GM12878 (cell line): Measurements from ENCODE around the gene CREB3L1. TPM values are rescaled to one million over a fixed set of nuclear protein-coding genes. Genes with fewer than 3 reads are reported as not detected.

Experiments
- ATAC-seq: fragments of 200-7000 bp; cut with Tn5 transposase; 3 replicates; pipeline ENCODE4 v1.9.1; 2020; ENCODE audit warnings: mild to moderate bottlenecking, moderate library complexity
- BruUV-seq: library from RNA; stranded (reverse); fragments of 400-500 nt; replicated peaks from 2 replicates; lab custom pipeline; 2021; lab: Mats Ljungman, UMichigan
- CTCF ChIA-PET: fragments of 300-600 bp; sonication (Branson Sonifier 250); formaldehyde crosslinking; extraction: SDS; loops from one replicate; lab custom pipeline; 2021; ENCODE audit warnings: inconsistent platforms; lab: Yijun Ruan, JAX
- POLR2A ChIA-PET: fragments of 350-600 bp; formaldehyde crosslinking; extraction: SDS; loops from one replicate; lab custom pipeline; 2021; ENCODE audit warnings: inconsistent platforms; lab: Charles Lee
- RAD21 ChIA-PET: fragments of 300-600 bp; sonication (Branson Sonifier 250); formaldehyde crosslinking; loops from one replicate; lab custom pipeline; 2023; ENCODE audit warnings: antibody characterized with exemption; ENCODE audit not compliant: unreplicated experiment; lab: Charles Lee
- SMC1A ChIA-PET: fragments of 300-600 bp; sonication (Branson Sonifier 250); formaldehyde crosslinking; loops from one replicate; lab custom pipeline; 2023; ENCODE audit not compliant: unreplicated experiment, uncharacterized antibody; lab: Charles Lee
- DNase-seq: peaks from one replicate; pipeline ENCODE4 v3.0.0-alpha.2; 2011; ENCODE audit warnings: low read depth, low spot score
- FAIRE-seq: peaks from 3 replicates; lab custom pipeline; 2011; peaks lifted over from hg19 to GRCh38; lab: Jason Lieb, UNC
- H2AFZ ChIP-seq: 2 replicates; pipeline ENCODE4 v1.6.0; 2011; ENCODE audit warnings: low read depth, low read length, control low read depth; ENCODE audit not compliant: control insufficient read depth
- H3K27ac ChIP-seq: 2 replicates; pipeline ENCODE4 v1.5.1; 2011; ENCODE audit warnings: control low read depth; ENCODE audit not compliant: control insufficient read depth, insufficient read depth
- H3K27me3 ChIP-seq, 2 experiments: replicated peaks in 1 of 2; 2 replicates each; pipeline versions ENCODE4 v1.6.0 to v1.6.1; 2011; ENCODE audit warnings: low read length in 1 of 2; ENCODE audit not compliant: control insufficient read depth in 2 of 2, insufficient read depth in 2 of 2
- H3K36me3 ChIP-seq, 2 experiments: 2 replicates each; pipeline ENCODE4 v1.5.1; 2011; ENCODE audit warnings: low read length in 1 of 2; ENCODE audit not compliant: control insufficient read depth in 2 of 2, insufficient read depth in 2 of 2
- H3K4me1 ChIP-seq: 2 replicates; pipeline ENCODE4 v1.6.1; 2011; ENCODE audit warnings: mild to moderate bottlenecking, low read length, moderate library complexity, mixed read lengths; ENCODE audit not compliant: control insufficient read depth, insufficient read depth
- H3K4me2 ChIP-seq: 2 replicates; pipeline ENCODE4 v1.6.0; 2011; ENCODE audit warnings: control low read depth; ENCODE audit not compliant: control insufficient read depth, insufficient read depth
- H3K4me3 ChIP-seq: fragments of 200-600 bp; sonication (generic); 2 replicates; pipeline ENCODE4 v1.5.1; 2016
- H3K79me2 ChIP-seq: 2 replicates; pipeline ENCODE4 v1.6.0; 2011; ENCODE audit warnings: low read length; ENCODE audit not compliant: control insufficient read depth, insufficient read depth
- H3K9ac ChIP-seq: 2 replicates; pipeline ENCODE4 v1.8.0; 2011; ENCODE audit warnings: low read length, control low read depth, mixed read lengths; ENCODE audit not compliant: control insufficient read depth, insufficient read depth
- H3K9me3 ChIP-seq: replicated peaks from 3 replicates; pipeline ENCODE4 v1.5.1; 2011; ENCODE audit warnings: mild to moderate bottlenecking, low read length; ENCODE audit not compliant: control insufficient read depth, insufficient read depth
- H4K20me1 ChIP-seq: 2 replicates; pipeline ENCODE4 v1.6.0; 2011; ENCODE audit not compliant: control insufficient read depth, insufficient read depth
- BRCA1 ChIP-seq: IDR thresholded peaks from 2 replicates; pipeline ENCODE4 v1.6.1; 2011; ENCODE audit warnings: low read depth, low read length, improper control_type of control experiment
- HSF1 ChIP-seq: fragments of 150-350 bp; IDR thresholded peaks from 2 replicates; pipeline ENCODE4 v1.6.1; 2014; ENCODE audit warnings: mild to moderate bottlenecking, low read depth, low read length
- SREBF1 ChIP-seq: IDR thresholded peaks from 2 replicates; pipeline ENCODE4 v1.6.1; 2012; ENCODE audit warnings: mild to moderate bottlenecking, low read length
- STAT1 ChIP-seq: fragments of 450-650 bp; conservative IDR thresholded peaks from 2 replicates; pipeline ENCODE4 v1.6.1; 2014; ENCODE audit warnings: antibody characterized with exemption, mild to moderate bottlenecking
- ZNF687 ChIP-seq: fragments of 450-650 bp; IDR thresholded peaks from 2 replicates; pipeline ENCODE4 v1.6.1; 2017; ENCODE audit warnings: mild to moderate bottlenecking, moderate library complexity
- WGBS: methylation state at CpG from one replicate; pipeline ENCODE4 v1.1.6; 2016; ENCODE audit warnings: low lambda C conversion rate; ENCODE audit not compliant: insufficient replicate concordance, insufficient coverage; ENCODE audit errors: missing lambda C conversion rate; 5-methylcytosine and 5-hydroxymethylcytosine counted together
- in situ Hi-C: fragments of 300-500 bp; cut with MboI; formaldehyde crosslinking; loops from 9 replicates; pipeline ENCODE4 v1.14.3; 2018; ENCODE audit warnings: mixed read lengths
- intact Hi-C: fragments of 100-400 bp; cut with micrococcal nuclease; formaldehyde crosslinking; loops from one replicate; pipeline ENCODE4 v1.14.2; 2022; ENCODE audit not compliant: unreplicated experiment
- polyA plus RNA-seq, 11 experiments: library from polyadenylated mRNA; depleted of rRNA in 4 of 11; unstranded in 6 of 11; stranded (reverse) in 5 of 11; fragments of >200 nt; fragmentation: Nextera tagmentation in 4 of 11; fragmentation: Illumina TruSeq in 1 of 11; extraction: Ambion mirVana in 4 of 11; extraction: Trizol in 1 of 11; gene quantifications; 1 replicate in 1 of 11; 2 replicates in 10 of 11; pipeline versions ENCODE4 v1.2.1 to v1.2.3, GENCODE V29; 2011 to 2016; ENCODE audit warnings: inconsistent platforms in 2 of 11, missing spikeins in 2 of 11, low read depth in 1 of 11
- total RNA-seq, 4 experiments: library from RNA; depleted of rRNA in 3 of 4; stranded (reverse); fragments of >200 nt in 3 of 4; fragmentation: Illumina TruSeq in 1 of 4; extraction: Trizol in 1 of 4; gene quantifications; 2 replicates each; pipeline versions ENCODE4 v1.2.1 to v1.2.3, GENCODE V29; 2013 to 2021
- TF ChIP-seq, protein P1 (sequence below): fragments of 450-650 bp; formaldehyde crosslinking; IDR thresholded peaks from 2 replicates; pipeline ENCODE4 v1.4.0; 2020; ENCODE audit warnings: mild to moderate bottlenecking, moderate library complexity

CREB3L1 gene
- total and polyA plus RNA-seq, 10 of the 15 experiments (the other 5 are each of a cell fraction or from before 2014, with no cell fraction given), result 0.03 to 1.4 (median 0.22) TPM

- FAIRE-seq (no peak), ATAC-seq (no peak), DNase-seq (no peak)
- in situ Hi-C loops, result no loop called here
- Histone ChIP-seq H3K27ac (no peak overlapping the region), H3K9me3 (no peaks in the 10 kb centered on the region), H3K4me2 (no peak overlapping the region), H3K4me3 (no peak overlapping the region), H3K27me3 (no peaks in the 10 kb centered on the region; a peak in 1 of 4 replicates), H4K20me1 (no peaks in the 10 kb centered on the region), H3K36me3 (no peaks in the 10 kb centered on the region), H3K79me2 (no peaks in the 10 kb centered on the region), H3K4me1 (peaks cover 18% of the 10 kb centered on the region), H2AFZ (no peak overlapping the region), H3K9ac (no peak overlapping the region)
- ChIA-PET CTCF (interaction anchor here (1.3 to 14.4 kb wide), 4 partner anchors 9 to 339 kb away, joined by 3 to 626 read pairs (median 18); no protein-coding TSS in a partner anchor), RAD21 (interaction anchor here (14.8 kb wide), 1 partner anchor 61 kb away, joined by 316 read pairs; no protein-coding TSS in a partner anchor), POLR2A (no interaction called here), SMC1A (interaction anchor here (1.1 to 7.0 kb wide), 3 partner anchors 56 to 85 kb away, joined by 3 to 120 read pairs (median 73); no protein-coding TSS in a partner anchor)
- WGBS, result 56% methylated on average over 3 of the region's 6 CpGs
- BruUV-seq, result no TSS peak
- TF ChIP-seq, protein P1, sequence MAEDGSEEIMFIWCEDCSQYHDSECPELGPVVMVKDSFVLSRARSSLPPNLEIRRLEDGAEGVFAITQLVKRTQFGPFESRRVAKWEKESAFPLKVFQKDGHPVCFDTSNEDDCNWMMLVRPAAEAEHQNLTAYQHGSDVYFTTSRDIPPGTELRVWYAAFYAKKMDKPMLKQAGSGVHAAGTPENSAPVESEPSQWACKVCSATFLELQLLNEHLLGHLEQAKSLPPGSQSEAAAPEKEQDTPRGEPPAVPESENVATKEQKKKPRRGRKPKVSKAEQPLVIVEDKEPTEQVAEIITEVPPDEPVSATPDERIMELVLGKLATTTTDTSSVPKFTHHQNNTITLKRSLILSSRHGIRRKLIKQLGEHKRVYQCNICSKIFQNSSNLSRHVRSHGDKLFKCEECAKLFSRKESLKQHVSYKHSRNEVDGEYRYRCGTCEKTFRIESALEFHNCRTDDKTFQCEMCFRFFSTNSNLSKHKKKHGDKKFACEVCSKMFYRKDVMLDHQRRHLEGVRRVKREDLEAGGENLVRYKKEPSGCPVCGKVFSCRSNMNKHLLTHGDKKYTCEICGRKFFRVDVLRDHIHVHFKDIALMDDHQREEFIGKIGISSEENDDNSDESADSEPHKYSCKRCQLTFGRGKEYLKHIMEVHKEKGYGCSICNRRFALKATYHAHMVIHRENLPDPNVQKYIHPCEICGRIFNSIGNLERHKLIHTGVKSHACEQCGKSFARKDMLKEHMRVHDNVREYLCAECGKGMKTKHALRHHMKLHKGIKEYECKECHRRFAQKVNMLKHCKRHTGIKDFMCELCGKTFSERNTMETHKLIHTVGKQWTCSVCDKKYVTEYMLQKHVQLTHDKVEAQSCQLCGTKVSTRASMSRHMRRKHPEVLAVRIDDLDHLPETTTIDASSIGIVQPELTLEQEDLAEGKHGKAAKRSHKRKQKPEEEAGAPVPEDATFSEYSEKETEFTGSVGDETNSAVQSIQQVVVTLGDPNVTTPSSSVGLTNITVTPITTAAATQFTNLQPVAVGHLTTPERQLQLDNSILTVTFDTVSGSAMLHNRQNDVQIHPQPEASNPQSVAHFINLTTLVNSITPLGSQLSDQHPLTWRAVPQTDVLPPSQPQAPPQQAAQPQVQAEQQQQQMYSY (CRISPR knock-in tag), result no peak
- TF ChIP-seq ZNF687, result no peak
- no peak for TF ChIP-seq STAT1
- TF ChIP-seq SREBF1, result no peak
- no peak for TF ChIP-seq HSF1
- no peak for TF ChIP-seq BRCA1
- intact Hi-C loops, result loop anchor here (5.0 to 10.0 kb wide), 2 partner anchors 183 to 340 kb away; partner anchors contain the start of gene PHF21A
Observed at GRCh38 chr11:46305295-46305694, 27.8 kb downstream of the CREB3L1 start.
